Measurements from ENCODE around the gene IMMP2L. TPM values are rescaled to one million over a fixed set of nuclear protein-coding genes. Genes with fewer than 3 reads are reported as not detected.

The IMMP2L gene
- total and polyA plus RNA-seq, 2 of the 13 experiments (the other 11 are each of a cell fraction or from before 2014, with no cell fraction given) = 7.8 to 16.9 TPM

- Histone ChIP-seq H3K36me3 (replicated peaks in 1 of 2; ENCODE audit: control insufficient read depth in 1 of 2, insufficient read depth in 2 of 2, low read length in 2 of 2) (no peaks in the 10 kb centered on the region), H2AFZ (ENCODE audit: low read length) (no peak overlapping the region), H3K79me2 (ENCODE audit: insufficient read depth, low read length) (no peaks in the 10 kb centered on the region), H3K9ac (ENCODE audit: insufficient read depth, low read depth, low read length) (no peak overlapping the region), H3K4me2 (ENCODE audit: low read depth, low read length) (no peak overlapping the region), H3K9me3 (ENCODE audit: low read length) (no peaks in the 10 kb centered on the region), H3K27ac (ENCODE audit: extremely low read length, insufficient read depth, low read length) (no peak overlapping the region), H3K4me1 (ENCODE audit: insufficient read depth, low read length) (no peaks in the 10 kb centered on the region), H3K27me3 (ENCODE audit: control insufficient read depth in 1 of 2, insufficient read depth in 2 of 2, low read length in 2 of 2) (no peaks in the 10 kb centered on the region), H4K20me1 (ENCODE audit: insufficient read depth, low read length) (no peaks in the 10 kb centered on the region), H3K4me3 (replicated peaks in 1 of 3; ENCODE audit: insufficient read depth in 1 of 3, low read depth in 2 of 3, low read length in 3 of 3) (no peak overlapping the region)
- 1% methylated on average over 4 of the region's 4 CpGs for WGBS (ENCODE audit: low lambda C conversion rate)
- FAIRE-seq = no peak
- no peak for DNase-seq (ENCODE audit: low spot score)
- TF ChIP-seq ZSCAN25 (CRISPR knock-in tag; IDR thresholded peaks at IDR 0.05) = no peak
- TF ChIP-seq ZNF251 (CRISPR knock-in tag; IDR thresholded peaks at IDR 0.05) = no peak
- no peak for TF ChIP-seq ZBTB4 (CRISPR knock-in tag; IDR thresholded peaks at IDR 0.05; ENCODE audit: borderline replicate concordance)
- no peak for TF ChIP-seq ZNF276 (CRISPR knock-in tag; IDR thresholded peaks at IDR 0.05; ENCODE audit: low read depth)
- TF ChIP-seq ZBTB14 (CRISPR knock-in tag; IDR thresholded peaks at IDR 0.05) = no peak
- TF ChIP-seq ZNF598 (CRISPR knock-in tag; IDR thresholded peaks at IDR 0.05; ENCODE audit: borderline replicate concordance) = no peak
- TF ChIP-seq THAP7 (CRISPR knock-in tag; IDR thresholded peaks at IDR 0.05) = no peak
- TF ChIP-seq ZGPAT (CRISPR knock-in tag; IDR thresholded peaks at IDR 0.05) = no peak
- no peak for TF ChIP-seq IRF1 (CRISPR knock-in tag; IDR thresholded peaks at IDR 0.05; ENCODE audit: low read depth)
- no peak for TF ChIP-seq ZNF75D (CRISPR knock-in tag; IDR thresholded peaks at IDR 0.05; ENCODE audit: borderline replicate concordance)
- TF ChIP-seq ZNF563 (CRISPR knock-in tag; IDR thresholded peaks at IDR 0.05) = no peak
- no peak for TF ChIP-seq ZFP62 (CRISPR knock-in tag; IDR thresholded peaks at IDR 0.05)
- no peak for TF ChIP-seq ZNF501 (CRISPR knock-in tag; IDR thresholded peaks at IDR 0.05)
- POLR2A ChIA-PET = no interaction called here
- CTCF ChIA-PET (ENCODE audit: low intra/inter-chr PET ratio, low total read pairs) = no interaction called here
- ATAC-seq = no peak
- in situ Hi-C loops (cut with HindIII; ENCODE audit: extremely low pct_ligation_motif_present, low pct_unique_long_range_greater_than_20kb) = no loop called here
- intact Hi-C loops (cut with micrococcal nuclease; ENCODE audit: unreplicated experiment) = no loop called here
- BruUV-seq (replicated peaks) = no TSS peak
These were observed 915.0 kb downstream of the IMMP2L start for GRCh38 chr7:110647266-110647665.

All from HepG2 (cell line).